T-helper 2 cell (primary cell): Measurements from ENCODE around the gene DPP6.

ENCODE experiments used
- DNase-seq, 5 experiments: peaks; one replicate each; pipeline versions ENCODE4 v3.0.0 to v3.0.0-alpha.2; 2012 to 2022

DPP6 gene

GRCh38 chr7:154241988-154242387 is 189.8 kb downstream of the DPP6 start:
- no peak for DNase-seq

GRCh38 chr7:154242709-154243108 is 190.5 kb downstream of the DPP6 start:
- no peak for DNase-seq

- no peak for DNase-seq
Observed at GRCh38 chr7:154252046-154252445, 199.8 kb downstream of the DPP6 start.

- DNase-seq, result no peak
Observed at GRCh38 chr7:154253810-154254209, 201.6 kb downstream of the DPP6 start.

GRCh38 chr7:154255324-154255723 is 203.1 kb downstream of the DPP6 start:
- DNase-seq, result no peak

GRCh38 chr7:154256150-154256549 is 204.0 kb downstream of the DPP6 start:
- no peak for DNase-seq

GRCh38 chr7:154259396-154259795 is 207.2 kb downstream of the DPP6 start:
- DNase-seq, result no peak

- no peak for DNase-seq
Observed at GRCh38 chr7:154287356-154287755, 235.2 kb downstream of the DPP6 start.

- DNase-seq, result no peak
Observed at GRCh38 chr7:154289119-154289518, 236.9 kb downstream of the DPP6 start.

GRCh38 chr7:154296443-154296842 is 244.2 kb downstream of the DPP6 start:
- DNase-seq, result no peak

GRCh38 chr7:154299736-154300135 is 247.5 kb downstream of the DPP6 start:
- DNase-seq, result no peak

- no peak for DNase-seq
Observed at GRCh38 chr7:154302380-154302779, 250.2 kb downstream of the DPP6 start.

- no peak for DNase-seq
Observed at GRCh38 chr7:154304231-154304630, 252.0 kb downstream of the DPP6 start.

GRCh38 chr7:154304740-154305700 is 252.8 kb downstream of the DPP6 start:
- peak in 1 of 5 experiments; percentile 11 for DNase-seq

- DNase-seq, result no peak
Observed at GRCh38 chr7:154306036-154306435, 253.8 kb downstream of the DPP6 start.

- DNase-seq, result no peak
Observed at GRCh38 chr7:154308928-154309327, 256.7 kb downstream of the DPP6 start.

- DNase-seq, result no peak
Observed at GRCh38 chr7:154310114-154310513, 257.9 kb downstream of the DPP6 start.

GRCh38 chr7:154324196-154324595 is 272.0 kb downstream of the DPP6 start:
- no peak for DNase-seq

GRCh38 chr7:154326421-154326820 is 274.2 kb downstream of the DPP6 start:
- DNase-seq, result no peak

- DNase-seq, result no peak
Observed at GRCh38 chr7:154330318-154330717, 278.1 kb downstream of the DPP6 start.

GRCh38 chr7:154332811-154333580 is 280.8 kb downstream of the DPP6 start:
- no peak for DNase-seq

- no peak for DNase-seq
Observed at GRCh38 chr7:154336295-154336694, 284.1 kb downstream of the DPP6 start.

- no peak for DNase-seq
Observed at GRCh38 chr7:154338701-154339506, 286.7 kb downstream of the DPP6 start.
